Nephron (organoid): ENCODE data around the gene EYA4.
"Not testable (repeated sequence)": the region's sequence is repeated elsewhere in the genome, so short reads cannot be mapped to it uniquely, and the experiment has no call there.

ENCODE experiments used
- H3K27ac Mint-ChIP-seq, 3 experiments: 2 replicates each; pipeline ENCODE4 v1.8.0; 2020; ENCODE audit warnings: mixed read lengths in 3 of 3, mild to moderate bottlenecking in 2 of 3, moderate library complexity in 1 of 3
- H3K27me3 Mint-ChIP-seq: 2 replicates; pipeline ENCODE4 v1.8.0; 2021; ENCODE audit warnings: low read depth, mild to moderate bottlenecking, moderate library complexity, mixed read lengths
- H3K36me3 Mint-ChIP-seq: 2 replicates; pipeline ENCODE4 v1.8.0; 2020; ENCODE audit warnings: low read depth, mixed read lengths
- H3K4me1 Mint-ChIP-seq: 2 replicates; pipeline ENCODE4 v1.8.0; 2020; ENCODE audit warnings: mixed read lengths
- H3K4me3 Mint-ChIP-seq, 3 experiments: 2 replicates each; pipeline ENCODE4 v1.8.0; 2020; ENCODE audit warnings: mild to moderate bottlenecking in 3 of 3, mixed read lengths in 3 of 3, moderate library complexity in 2 of 3
- H3K9me3 Mint-ChIP-seq: 2 replicates; pipeline ENCODE4 v1.8.0; 2020; ENCODE audit warnings: mixed read lengths
- CTCF ChIP-seq, 3 experiments: fragments of 200-600 bp; sonication (generic); IDR thresholded peaks; one replicate each; pipeline ENCODE4 v1.5.0; 2021; ENCODE audit warnings: antibody characterized with exemption in 3 of 3; ENCODE audit not compliant: unreplicated experiment in 3 of 3

The EYA4 gene

GRCh38 chr6:133392015-133392414 is 150.9 kb downstream of the EYA4 start:
- H3K36me3 Mint-ChIP-seq: peaks cover 5% of the 10 kb centered on the region
- TF ChIP-seq CTCF (IDR thresholded peaks at IDR 0.05; ENCODE audit: unreplicated experiment in 3 of 3): no peak

GRCh38 chr6:133392641-133393040 is 151.5 kb downstream of the EYA4 start:
- no peak for TF ChIP-seq CTCF (IDR thresholded peaks at IDR 0.05; ENCODE audit: unreplicated experiment in 3 of 3)
- H3K4me3 Mint-ChIP-seq: no peak overlapping the region
- H3K27ac Mint-ChIP-seq: no peak overlapping the region
- peaks cover 5% of the 10 kb centered on the region for H3K36me3 Mint-ChIP-seq
- H3K4me1 Mint-ChIP-seq: peaks cover 51% of the 10 kb centered on the region
- H3K9me3 Mint-ChIP-seq: no peaks in the 10 kb centered on the region
- H3K27me3 Mint-ChIP-seq: no peaks in the 10 kb centered on the region

More at GRCh38 chr6:133392015-133392414, 150.9 kb downstream of the EYA4 start:
- H3K4me1 Mint-ChIP-seq: peaks cover 44% of the 10 kb centered on the region
- no peak overlapping the region for H3K4me3 Mint-ChIP-seq
- H3K27me3 Mint-ChIP-seq: no peaks in the 10 kb centered on the region
- H3K27ac Mint-ChIP-seq: no peak overlapping the region
- no peaks in the 10 kb centered on the region for H3K9me3 Mint-ChIP-seq

- Mint-ChIP-seq H3K9me3 (no peaks in the 10 kb centered on the region), H3K4me3 (no peak overlapping the region), H3K27ac (no peak overlapping the region), H3K36me3 (peaks cover 5% of the 10 kb centered on the region), H3K27me3 (no peaks in the 10 kb centered on the region), H3K4me1 (peaks cover 58% of the 10 kb centered on the region)
- no peak for TF ChIP-seq CTCF (IDR thresholded peaks at IDR 0.05; ENCODE audit: unreplicated experiment in 3 of 3)
Observed at GRCh38 chr6:133393891-133394290, 152.7 kb downstream of the EYA4 start.

GRCh38 chr6:133394630-133395029 is 153.5 kb downstream of the EYA4 start:
- Mint-ChIP-seq H3K27ac (no peak overlapping the region), H3K4me1 (peaks cover 63% of the 10 kb centered on the region), H3K9me3 (no peaks in the 10 kb centered on the region), H3K4me3 (no peak overlapping the region), H3K36me3 (peaks cover 5% of the 10 kb centered on the region), H3K27me3 (no peaks in the 10 kb centered on the region)
- no peak for TF ChIP-seq CTCF (IDR thresholded peaks at IDR 0.05; ENCODE audit: unreplicated experiment in 3 of 3)

GRCh38 chr6:133396233-133396983 is 155.3 kb downstream of the EYA4 start:
- no peaks in the 10 kb centered on the region for H3K27me3 Mint-ChIP-seq
- peaks cover 3% of the 10 kb centered on the region for H3K9me3 Mint-ChIP-seq
- H3K27ac Mint-ChIP-seq: peak overlapping the region in 2 of 3 experiments; percentile 3 to 46
- TF ChIP-seq CTCF (IDR thresholded peaks at IDR 0.05; ENCODE audit: unreplicated experiment in 3 of 3): no peak
- peaks cover 5% of the 10 kb centered on the region for H3K36me3 Mint-ChIP-seq
- H3K4me3 Mint-ChIP-seq: no peak overlapping the region
- H3K4me1 Mint-ChIP-seq: peaks cover 59% of the 10 kb centered on the region

GRCh38 chr6:133396984-133397348 is 155.8 kb downstream of the EYA4 start:
- Mint-ChIP-seq H3K9me3 (peaks cover 3% of the 10 kb centered on the region), H3K4me3 (no peak overlapping the region), H3K27ac (peak overlapping the region in 1 of 3 experiments; percentile 3), H3K36me3 (peaks cover 5% of the 10 kb centered on the region), H3K4me1 (peaks cover 58% of the 10 kb centered on the region), H3K27me3 (no peaks in the 10 kb centered on the region)
- TF ChIP-seq CTCF (IDR thresholded peaks at IDR 0.05; ENCODE audit: unreplicated experiment in 3 of 3): no peak

- H3K9me3 Mint-ChIP-seq, H3K36me3 Mint-ChIP-seq, H3K27me3 Mint-ChIP-seq, H3K4me3 Mint-ChIP-seq: not testable (repeated sequence)
- Mint-ChIP-seq H3K27ac (peak overlapping the region in 1 of 3 experiments; percentile 3), H3K4me1 (peaks cover 58% of the 10 kb centered on the region)
Observed at GRCh38 chr6:133397601-133398000, 156.4 kb downstream of the EYA4 start.
